HG03342 (cell line): ENCODE results near the gene ACRV1.

Experiments
- ATAC-seq: cut with Tn5 transposase; IDR thresholded peaks from one replicate; pipeline ENCODE4 v1.9.1; 2021; ENCODE audit warnings: mild to moderate bottlenecking, moderate library complexity; ENCODE audit not compliant: unreplicated experiment

The ACRV1 gene

DNA sequence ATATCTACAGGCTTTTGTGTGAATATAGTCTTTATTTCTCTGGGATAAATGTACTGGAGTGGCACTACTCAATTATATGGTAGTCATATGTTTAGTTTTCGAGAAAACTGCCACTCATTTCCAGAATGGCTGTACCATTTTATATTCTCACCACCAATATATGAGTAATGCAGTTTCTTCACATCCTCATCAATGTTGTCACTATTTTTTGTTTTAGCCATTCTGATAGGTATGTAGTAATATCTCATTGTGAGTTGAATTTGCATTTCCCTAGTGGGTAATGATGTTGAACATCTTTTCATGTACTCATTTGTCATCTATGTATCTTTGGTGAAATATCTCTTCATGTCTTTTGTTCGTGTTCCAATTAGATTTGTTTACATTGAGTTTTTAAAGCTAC lies 18.0 kb downstream of the ACRV1 start:
- ATAC-seq, result no peak

DNA sequence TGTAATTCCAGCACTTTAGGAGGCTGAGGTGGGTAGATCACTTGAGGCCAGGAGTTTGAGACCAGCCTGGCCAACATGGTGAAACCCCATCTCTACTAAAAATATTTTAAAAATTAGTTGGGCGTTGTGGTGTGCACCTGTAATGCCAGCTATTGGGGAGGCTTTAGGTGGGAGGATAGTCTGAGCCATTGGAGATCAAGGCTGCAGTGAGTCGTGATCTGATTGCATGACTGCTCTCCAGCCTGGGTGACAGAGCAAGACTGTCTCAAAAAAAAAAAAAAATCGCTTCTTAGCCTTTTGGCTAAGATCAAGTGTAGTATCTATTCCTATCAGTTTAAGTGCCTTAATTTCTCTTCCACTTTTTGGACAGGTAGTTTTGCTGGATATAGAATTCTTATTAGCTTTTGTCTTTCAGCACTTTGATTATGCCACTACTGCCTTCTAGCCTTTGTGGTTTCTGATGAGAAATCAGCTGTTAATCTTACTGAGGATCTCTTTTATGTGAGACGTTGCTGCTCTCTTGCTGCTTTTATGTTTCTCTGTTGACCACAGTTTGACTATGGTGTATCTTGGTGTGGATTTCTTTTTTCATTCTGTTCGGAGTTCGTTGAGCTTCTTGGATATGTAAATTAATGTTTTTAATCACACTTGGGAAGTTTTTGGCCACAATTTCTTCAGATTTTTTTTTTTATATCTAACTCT lies 31.0 kb downstream of the ACRV1 start:
- no peak for ATAC-seq

DNA sequence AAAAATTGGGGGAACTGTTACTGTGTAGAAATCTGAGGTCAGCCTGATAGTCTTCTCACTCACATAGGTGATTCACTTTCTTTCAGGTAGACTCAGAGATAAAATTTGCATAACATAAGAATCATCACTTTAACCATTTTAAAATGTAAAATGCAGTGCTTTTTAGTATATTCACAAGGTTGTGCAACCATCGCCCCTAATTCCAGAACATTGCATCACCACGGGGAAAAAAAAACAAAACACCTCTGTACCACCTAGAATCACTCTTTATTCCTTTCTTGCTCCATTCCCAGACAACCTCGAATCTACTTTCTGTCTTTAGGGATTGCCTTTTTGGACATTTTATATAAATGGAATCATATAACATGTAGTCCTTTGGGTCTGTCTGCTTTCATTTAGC lies 34.8 kb downstream of the ACRV1 start:
- no peak for ATAC-seq

DNA sequence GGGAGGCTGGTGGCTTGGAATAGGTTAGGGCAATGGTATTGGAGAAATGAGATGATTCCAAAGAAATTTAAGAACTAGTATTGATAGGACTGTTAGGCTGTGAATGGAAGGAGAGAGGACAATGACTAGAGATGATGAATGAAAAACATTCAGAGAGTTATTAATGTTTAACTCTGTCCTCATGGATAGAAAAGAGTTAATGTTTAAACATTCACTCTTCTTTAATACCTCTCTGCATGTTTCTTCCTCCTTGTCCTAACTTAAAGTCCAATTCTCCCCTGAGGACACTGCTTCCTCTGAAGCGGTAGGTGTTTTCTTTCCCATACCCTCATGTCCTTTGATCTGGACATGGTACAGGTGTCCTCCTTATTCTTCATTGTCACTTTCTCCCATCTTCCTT lies 42.3 kb downstream of the ACRV1 start:
- ATAC-seq, result no peak

DNA sequence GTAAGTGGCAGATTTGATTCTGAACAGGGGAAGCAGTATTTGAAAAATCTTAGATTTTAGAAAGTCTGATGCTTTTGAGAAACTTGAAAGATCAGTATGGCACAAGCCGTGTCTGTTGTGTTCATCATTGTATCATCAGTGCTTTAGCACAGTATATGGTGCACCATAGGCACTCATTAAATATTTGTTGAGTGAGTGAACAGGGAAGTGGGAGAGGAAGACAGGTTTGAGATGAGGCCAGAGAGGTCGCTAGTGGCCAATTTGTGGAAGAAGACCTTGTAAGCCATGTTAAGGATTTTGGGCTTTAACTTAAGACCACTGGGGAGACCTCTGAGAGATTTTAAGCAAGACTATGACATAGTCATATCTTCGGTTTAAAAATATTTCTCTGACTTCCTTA lies 42.8 kb downstream of the ACRV1 start:
- ATAC-seq, result no peak

DNA sequence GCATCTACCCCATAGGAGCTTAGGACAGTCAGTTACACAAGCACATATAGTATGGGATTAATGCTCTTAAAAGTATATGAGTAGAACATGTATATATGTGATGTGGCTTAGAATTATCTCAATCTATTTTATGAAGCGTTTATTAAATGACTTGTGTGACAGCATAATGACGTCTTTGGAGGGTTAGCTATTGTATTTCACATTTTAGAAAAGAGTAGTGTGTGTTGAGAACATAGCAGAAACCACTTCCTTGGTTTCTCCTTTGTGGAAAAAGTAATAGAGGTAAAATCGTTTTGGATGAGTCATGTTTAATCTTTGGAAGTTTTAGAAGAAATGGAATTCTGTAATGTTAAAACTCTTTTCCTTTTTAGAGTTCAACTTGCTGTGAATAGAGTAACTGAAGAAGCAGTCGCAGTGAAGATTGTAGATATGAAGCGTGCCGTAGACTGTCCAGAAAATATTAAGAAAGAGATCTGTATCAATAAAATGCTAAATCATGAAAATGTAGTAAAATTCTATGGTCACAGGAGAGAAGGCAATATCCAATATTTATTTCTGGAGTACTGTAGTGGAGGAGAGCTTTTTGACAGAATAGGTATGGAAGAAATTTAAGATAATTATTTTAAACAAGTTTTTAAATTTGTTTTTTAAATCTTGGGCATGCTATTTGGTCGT lies 53.3 kb downstream of the ACRV1 start:
- no peak for ATAC-seq

DNA sequence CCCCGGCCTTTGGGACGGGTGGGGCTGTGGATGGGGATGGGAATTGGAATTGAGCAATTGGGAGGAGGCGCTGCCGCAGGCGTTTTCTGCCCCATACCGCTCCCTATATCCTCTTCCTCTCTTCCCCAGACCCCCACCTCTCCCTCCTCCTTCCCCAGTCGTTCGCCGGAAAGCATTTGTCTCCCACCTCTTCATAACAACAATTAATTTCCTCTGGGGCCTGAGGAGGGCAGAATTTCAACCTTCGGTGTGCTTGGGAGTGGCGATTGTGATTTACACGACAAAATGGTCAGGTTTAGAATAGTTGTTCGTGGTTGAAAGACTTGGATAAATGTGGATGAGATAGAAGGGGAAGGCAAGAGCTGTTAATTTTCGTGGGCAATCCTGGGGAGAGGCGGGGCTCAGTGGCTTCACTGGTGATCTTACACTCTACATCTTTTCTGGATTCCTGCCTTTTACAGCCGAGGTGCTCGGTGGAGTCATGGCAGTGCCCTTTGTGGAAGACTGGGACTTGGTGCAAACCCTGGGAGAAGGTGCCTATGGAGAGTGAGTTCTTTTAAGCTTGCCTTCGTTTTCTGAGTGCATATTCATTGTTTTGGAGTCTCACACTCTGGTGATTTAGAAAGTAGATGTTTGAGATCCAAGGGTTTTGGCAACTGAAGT lies 54.2 kb downstream of the ACRV1 start:
- ATAC-seq, result peak; percentile 40

GRCh38 chr11:125625630-125626287 lies 54.9 kb downstream of the ACRV1 start:
- peak; percentile 86 for ATAC-seq

DNA sequence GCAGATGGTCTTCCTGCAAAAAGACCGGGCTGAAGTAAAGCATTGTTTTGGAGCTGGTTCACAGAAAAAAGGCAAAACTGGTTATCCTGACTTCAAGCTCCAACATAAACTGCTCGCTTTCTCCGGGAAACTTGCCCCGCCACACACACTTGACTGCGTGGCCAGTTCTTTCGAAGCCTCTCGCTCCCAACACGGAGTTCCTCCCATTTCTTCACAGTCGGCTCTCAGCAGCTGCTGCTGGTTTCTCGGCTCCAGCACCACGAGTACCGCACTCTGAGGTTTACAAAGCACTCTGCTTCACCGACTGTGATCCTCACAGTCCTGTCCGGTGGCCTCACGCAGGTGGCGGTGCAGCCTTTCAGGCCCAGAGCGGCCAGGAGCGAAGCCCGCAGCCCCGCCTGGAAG lies 55.4 kb downstream of the ACRV1 start:
- no peak for ATAC-seq

DNA sequence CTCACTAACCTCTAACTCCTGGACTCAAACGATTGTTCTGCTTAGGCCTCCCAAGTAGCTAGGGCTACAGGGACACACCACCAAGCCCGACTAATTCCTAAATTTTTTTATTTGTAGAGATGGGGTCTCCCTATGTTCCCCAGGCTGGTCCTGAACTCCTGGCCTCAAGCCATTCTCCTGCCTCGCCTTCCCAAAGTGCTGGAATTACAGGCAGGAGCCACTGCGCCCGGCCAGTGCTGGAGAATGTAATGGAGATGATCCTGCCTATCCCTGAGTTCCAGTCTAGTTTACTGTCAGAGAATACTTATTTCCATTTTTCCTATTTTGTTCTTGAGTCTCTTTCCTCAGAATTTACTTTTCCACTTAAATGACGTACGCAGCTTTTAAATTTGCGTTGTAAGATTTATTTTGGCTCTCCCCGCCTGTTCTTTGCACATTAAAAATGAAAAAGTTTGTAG lies 55.9 kb downstream of the ACRV1 start, which contains the start of gene CHEK1:
TSS of gene CHEK1 (plus strand) at position 408 of the 458 bp plus-strand sequence. CDS start 1,606 bp downstream, outside the sequence.
- ATAC-seq, result no peak

DNA sequence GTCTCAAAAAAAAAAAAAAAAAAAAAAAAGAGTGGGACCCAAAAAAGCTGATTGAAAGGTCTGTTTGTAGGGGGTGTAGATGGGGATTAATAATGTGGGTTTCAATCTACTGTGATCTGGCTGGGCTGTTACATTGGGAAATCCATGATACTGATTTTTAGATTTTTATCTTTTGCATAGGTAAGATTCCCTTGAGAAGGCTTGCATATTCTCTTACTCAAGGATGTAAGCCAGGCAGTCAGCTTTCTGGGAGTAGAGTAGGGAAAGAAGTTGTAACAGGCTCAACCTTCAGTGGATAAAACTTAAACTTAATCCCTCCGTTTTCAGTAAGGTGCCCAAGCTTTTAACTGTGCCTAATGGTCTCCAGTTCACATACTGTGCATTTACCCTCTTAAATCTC lies 57.6 kb downstream of the ACRV1 start:
- no peak for ATAC-seq

DNA sequence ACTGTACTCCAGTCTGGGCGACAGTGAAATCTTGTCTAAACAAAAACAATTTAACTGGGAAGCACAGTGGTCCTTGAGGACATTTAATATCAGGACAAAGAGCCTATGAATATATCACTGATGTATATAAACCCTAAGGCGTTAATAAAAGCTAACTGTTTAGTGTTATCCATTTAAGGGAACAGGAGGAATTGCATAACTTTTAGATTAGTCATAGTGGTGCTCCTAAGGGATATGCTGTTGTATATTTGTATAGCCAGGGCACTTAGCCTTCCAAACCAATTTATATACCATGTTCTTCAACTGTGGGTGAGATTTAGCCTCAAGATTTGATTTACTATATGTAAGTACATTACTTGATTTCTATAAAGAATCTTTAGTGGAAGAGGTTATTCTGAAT lies 58.7 kb downstream of the ACRV1 start:
- ATAC-seq, result no peak
